ENCODE results near the gene BANF2.

GRCh38 chr20:17705916-17706315 lies 6.2 kb downstream of the BANF2 start:
- no peak for TF ChIP-seq CTCF (IDR thresholded peaks at IDR 0.05)
- no peak for TF ChIP-seq ZFX (IDR thresholded peaks at IDR 0.05; ENCODE audit: borderline replicate concordance)

Data from 22Rv1 (cell line).